ENCODE measurements around the gene PLXNA1.

- TF ChIP-seq CTCF (IDR thresholded peaks at IDR 0.05 in 2 of 3, conservative IDR thresholded peaks at IDR 0.05 in 1 of 3; ENCODE audit: borderline replicate concordance in 1 of 3, insufficient read depth in 1 of 3, low read depth in 2 of 3, low read length in 2 of 3) (no peak), EZH2phosphoT487 (IDR thresholded peaks at IDR 0.05; ENCODE audit: borderline replicate concordance) (no peak), ELF1 (IDR thresholded peaks at IDR 0.05; ENCODE audit: borderline replicate concordance, low read depth) (no peak), EGR1 (IDR thresholded peaks at IDR 0.05; ENCODE audit: low read depth) (no peak), MAX (IDR thresholded peaks at IDR 0.05) (no peak), FOSL1 (IDR thresholded peaks at IDR 0.05; ENCODE audit: low read depth) (no peak)
Measured at GRCh38 chr3:126957776-126958637, 24.9 kb upstream of the PLXNA1 start.
